Stimulated activated CD8-positive, alpha-beta memory T cell treated with anti-CD3 and anti-CD28 coated beads, Interleukin-12 subunit alpha, Interleukin-12 subunit beta, amount 100 ng/mL, for 4 hours (primary cell): Measurements from ENCODE around the gene DOCK1.

Experiments used
- DNase-seq: peaks from one replicate; pipeline ENCODE4 v3.0.0-alpha.2; 2020; ENCODE audit warnings: low read depth

Gene DOCK1

GRCh38 chr10:127179612-127180250 is 274.5 kb downstream of the DOCK1 start:
- no peak for DNase-seq

- DNase-seq, result no peak
Measured at GRCh38 chr10:127182161-127182560, 276.9 kb downstream of the DOCK1 start.

- DNase-seq, result no peak
Measured at GRCh38 chr10:127184582-127184981, 279.4 kb downstream of the DOCK1 start.

GRCh38 chr10:127186813-127187212 is 281.6 kb downstream of the DOCK1 start:
- DNase-seq, result no peak

- DNase-seq, result no peak
Measured at GRCh38 chr10:127189226-127189625, 284.0 kb downstream of the DOCK1 start.

- no peak for DNase-seq
Measured at GRCh38 chr10:127190427-127190826, 285.2 kb downstream of the DOCK1 start.

GRCh38 chr10:127193125-127193524 is 287.9 kb downstream of the DOCK1 start:
- DNase-seq, result no peak

- DNase-seq, result no peak
Measured at GRCh38 chr10:127194111-127194510, 288.9 kb downstream of the DOCK1 start.

- no peak for DNase-seq
Measured at GRCh38 chr10:127194599-127194998, 289.4 kb downstream of the DOCK1 start.

GRCh38 chr10:127195041-127195506 is 289.8 kb downstream of the DOCK1 start:
- DNase-seq, result no peak

- DNase-seq, result no peak
Measured at GRCh38 chr10:127195571-127196281, 290.5 kb downstream of the DOCK1 start.

GRCh38 chr10:127196282-127197153 is 291.3 kb downstream of the DOCK1 start, which contains the start of gene INSYN2A:
TSS of gene INSYN2A (minus strand) at chr10:127196591. CDS start at chr10:127176395, 20,196 bp downstream.
- no peak for DNase-seq

- DNase-seq, result no peak
Measured at GRCh38 chr10:127197154-127197432, 291.9 kb downstream of the DOCK1 start.

- DNase-seq, result no peak
Measured at GRCh38 chr10:127198307-127198706, 293.1 kb downstream of the DOCK1 start.

GRCh38 chr10:127198721-127199120 is 293.5 kb downstream of the DOCK1 start:
- DNase-seq, result no peak

GRCh38 chr10:127200646-127201045 is 295.4 kb downstream of the DOCK1 start:
- no peak for DNase-seq

- DNase-seq, result no peak
Measured at GRCh38 chr10:127203067-127203466, 297.8 kb downstream of the DOCK1 start.

- DNase-seq, result no peak
Measured at GRCh38 chr10:127207081-127207480, 301.9 kb downstream of the DOCK1 start.

- no peak for DNase-seq
Measured at GRCh38 chr10:127210936-127211466, 305.8 kb downstream of the DOCK1 start.

- DNase-seq, result no peak
Measured at GRCh38 chr10:127215866-127216265, 310.6 kb downstream of the DOCK1 start.

GRCh38 chr10:127216274-127216673 is 311.0 kb downstream of the DOCK1 start:
- no peak for DNase-seq

- no peak for DNase-seq
Measured at GRCh38 chr10:127216786-127217185, 311.6 kb downstream of the DOCK1 start.

GRCh38 chr10:127218658-127219057 is 313.4 kb downstream of the DOCK1 start:
- no peak for DNase-seq
